ENCODE measurements around the gene SH2D6.

SH2D6 gene

GRCh38 chr2:85418132-85419008 lies at the start of gene SH2D6:
SH2D6 (plus strand) TSS chr2:85418714; CDS start chr2:85429466, 10,752 bp downstream.
- H3K27ac ChIP-seq, result peak within 1 kb of the TSS; percentile 95
- no peak for TF ChIP-seq CTCF (conservative IDR thresholded peaks at IDR 0.05; ENCODE audit: low read depth)
- POLR2A ChIA-PET (ENCODE audit: low non-redundant PET), result interaction anchor here (0.6 to 1.3 kb wide), 5 partner anchors 83 to 190 kb away, joined by 3 to 9 read pairs (median 3); partner anchors contain the start of genes MAT2A and VAMP8
- CTCF ChIA-PET, result interaction anchor here (1.7 to 3.5 kb wide), 2 partner anchors 120 to 133 kb away, joined by 9 to 40 read pairs; partner anchors contain the start of gene MAT2A
- peak; percentile 87 for DNase-seq (ENCODE audit: low spot score)

GRCh38 chr2:85368921-85369320 lies 49.6 kb upstream of the SH2D6 start:
- no peak overlapping the region for H3K27ac ChIP-seq
- TF ChIP-seq CTCF (conservative IDR thresholded peaks at IDR 0.05; ENCODE audit: low read depth), result no peak
- no peak for DNase-seq (ENCODE audit: low spot score)
- CTCF ChIA-PET, result interaction anchor here (0.7 kb wide), 1 partner anchor 8 kb away, joined by 3 read pairs; no protein-coding TSS in a partner anchor
- POLR2A ChIA-PET (ENCODE audit: low non-redundant PET), result no interaction called here

- ChIA-PET CTCF (interaction anchor here (0.7 kb wide), 1 partner anchor 9 kb away, joined by 3 read pairs; no protein-coding TSS in a partner anchor), POLR2A (ENCODE audit: low non-redundant PET) (no interaction called here)
- no peak overlapping the region; the same call in 1 of the 2 replicates for H3K27ac ChIP-seq
- DNase-seq (ENCODE audit: low spot score), result no peak
- TF ChIP-seq CTCF (conservative IDR thresholded peaks at IDR 0.05; ENCODE audit: low read depth), result no peak
These were observed 49.0 kb upstream of the SH2D6 start for GRCh38 chr2:85369500-85369899.

GRCh38 chr2:85371045-85371444 lies 47.5 kb upstream of the SH2D6 start:
- DNase-seq (ENCODE audit: low spot score), result no peak
- POLR2A ChIA-PET (ENCODE audit: low non-redundant PET), result interaction anchor here (1.5 kb wide), 1 partner anchor 17 kb away, joined by 4 read pairs; the partner anchor contains the start of genes ELMOD3 and RETSAT
- TF ChIP-seq CTCF (conservative IDR thresholded peaks at IDR 0.05; ENCODE audit: low read depth), result no peak
- H3K27ac ChIP-seq, result no peak overlapping the region
- CTCF ChIA-PET, result no interaction called here

GRCh38 chr2:85376291-85377065 lies 42.0 kb upstream of the SH2D6 start:
- TF ChIP-seq CTCF (conservative IDR thresholded peaks at IDR 0.05; ENCODE audit: low read depth), result no peak
- H3K27ac ChIP-seq, result peak overlapping the region; percentile 18; the same call in 1 of the 2 replicates
- ChIA-PET POLR2A (ENCODE audit: low non-redundant PET) (no interaction called here), CTCF (interaction anchor here (1.0 kb wide), 1 partner anchor 12 kb away, joined by 4 read pairs; no protein-coding TSS in a partner anchor)
- no peak for DNase-seq (ENCODE audit: low spot score)

GRCh38 chr2:85377083-85377482 lies 41.4 kb upstream of the SH2D6 start:
- no peak for TF ChIP-seq CTCF (conservative IDR thresholded peaks at IDR 0.05; ENCODE audit: low read depth)
- H3K27ac ChIP-seq, result peak overlapping the region; percentile 1
- no peak for DNase-seq (ENCODE audit: low spot score)
- POLR2A ChIA-PET (ENCODE audit: low non-redundant PET), result no interaction called here
- CTCF ChIA-PET, result no interaction called here

Data from RWPE1 (cell line).